ENCODE measurements around the gene CC2D2A.

The CC2D2A gene

DNA sequence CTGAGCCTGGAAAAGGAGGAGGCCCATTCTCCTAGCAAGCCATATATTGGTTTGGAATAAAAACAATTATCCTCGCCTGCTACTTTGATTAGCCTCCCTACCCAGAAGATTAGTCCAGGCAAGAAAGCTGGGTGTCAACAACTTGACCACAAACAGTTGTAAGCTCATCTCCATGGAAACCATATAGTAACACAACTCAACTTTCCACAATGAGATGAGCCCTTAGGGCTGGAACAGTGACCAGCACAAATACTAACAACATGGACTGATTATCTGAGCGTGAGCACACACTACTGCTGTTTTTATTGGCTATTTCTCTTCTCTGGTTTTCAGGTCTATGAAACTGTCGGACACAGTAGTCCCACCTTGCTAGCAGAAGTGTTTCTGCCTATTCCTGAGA, 80.8 kb downstream of the CC2D2A start:
- Histone ChIP-seq H3K9ac (ENCODE audit: low read length) (no peak overlapping the region), H3K4me3 (ENCODE audit: insufficient read depth, low read length, poor library complexity, severe bottlenecking) (no peak overlapping the region), H2AFZ (ENCODE audit: low read depth, low read length, severe bottlenecking) (no peak overlapping the region), H3K9me3 (ENCODE audit: insufficient read depth, low read length) (no peaks in the 10 kb centered on the region), H4K20me1 (ENCODE audit: low read depth, low read length) (no peaks in the 10 kb centered on the region), H3K27me3 (ENCODE audit: low read length) (no peaks in the 10 kb centered on the region), H3K79me2 (ENCODE audit: insufficient read depth, low read length) (no peaks in the 10 kb centered on the region), H3K27ac (ENCODE audit: low read depth, low read length) (no peak overlapping the region), H3K36me3 (ENCODE audit: low read length) (no peaks in the 10 kb centered on the region), H3F3A (ENCODE audit: insufficient read depth) (no peaks in the 10 kb centered on the region), H3K4me2 (ENCODE audit: low read depth, low read length, poor library complexity, severe bottlenecking) (no peak overlapping the region), H3K9me2 (replicated peaks; ENCODE audit: insufficient read depth, low read length) (no peaks in the 10 kb centered on the region)
- TF ChIP-seq, protein P1, sequence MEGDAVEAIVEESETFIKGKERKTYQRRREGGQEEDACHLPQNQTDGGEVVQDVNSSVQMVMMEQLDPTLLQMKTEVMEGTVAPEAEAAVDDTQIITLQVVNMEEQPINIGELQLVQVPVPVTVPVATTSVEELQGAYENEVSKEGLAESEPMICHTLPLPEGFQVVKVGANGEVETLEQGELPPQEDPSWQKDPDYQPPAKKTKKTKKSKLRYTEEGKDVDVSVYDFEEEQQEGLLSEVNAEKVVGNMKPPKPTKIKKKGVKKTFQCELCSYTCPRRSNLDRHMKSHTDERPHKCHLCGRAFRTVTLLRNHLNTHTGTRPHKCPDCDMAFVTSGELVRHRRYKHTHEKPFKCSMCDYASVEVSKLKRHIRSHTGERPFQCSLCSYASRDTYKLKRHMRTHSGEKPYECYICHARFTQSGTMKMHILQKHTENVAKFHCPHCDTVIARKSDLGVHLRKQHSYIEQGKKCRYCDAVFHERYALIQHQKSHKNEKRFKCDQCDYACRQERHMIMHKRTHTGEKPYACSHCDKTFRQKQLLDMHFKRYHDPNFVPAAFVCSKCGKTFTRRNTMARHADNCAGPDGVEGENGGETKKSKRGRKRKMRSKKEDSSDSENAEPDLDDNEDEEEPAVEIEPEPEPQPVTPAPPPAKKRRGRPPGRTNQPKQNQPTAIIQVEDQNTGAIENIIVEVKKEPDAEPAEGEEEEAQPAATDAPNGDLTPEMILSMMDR (IDR thresholded peaks at IDR 0.05; ENCODE audit: insufficient read depth, low read length, poor library complexity, severe bottlenecking) = no peak

GRCh38 chr4:15551740-15552446, 82.2 kb downstream of the CC2D2A start:
- H4K20me1 ChIP-seq (ENCODE audit: low read depth, low read length) = no peaks in the 10 kb centered on the region
- no peak overlapping the region for H2AFZ ChIP-seq (ENCODE audit: low read depth, low read length, severe bottlenecking)
- H3K4me3 ChIP-seq (ENCODE audit: insufficient read depth, low read length, poor library complexity, severe bottlenecking) = no peak overlapping the region
- no peaks in the 10 kb centered on the region for H3K27me3 ChIP-seq (ENCODE audit: low read length)
- H3K9ac ChIP-seq (ENCODE audit: low read length) = no peak overlapping the region
- H3K79me2 ChIP-seq (ENCODE audit: insufficient read depth, low read length) = no peaks in the 10 kb centered on the region
- no peaks in the 10 kb centered on the region for H3K9me3 ChIP-seq (ENCODE audit: insufficient read depth, low read length)
- H3K27ac ChIP-seq (ENCODE audit: low read depth, low read length) = no peak overlapping the region
- no peaks in the 10 kb centered on the region for H3K36me3 ChIP-seq (ENCODE audit: low read length)
- H3F3A ChIP-seq (ENCODE audit: insufficient read depth) = no peaks in the 10 kb centered on the region
- TF ChIP-seq, protein P1 (IDR thresholded peaks at IDR 0.05; ENCODE audit: insufficient read depth, low read length, poor library complexity, severe bottlenecking) = no peak
- no peak for TF ChIP-seq EZH2phosphoT487 (conservative IDR thresholded peaks at IDR 0.05; ENCODE audit: low read length)
- no peak overlapping the region for H3K4me2 ChIP-seq (ENCODE audit: low read depth, low read length, poor library complexity, severe bottlenecking)
- no peaks in the 10 kb centered on the region for H3K9me2 ChIP-seq (replicated peaks; ENCODE audit: insufficient read depth, low read length)

DNA sequence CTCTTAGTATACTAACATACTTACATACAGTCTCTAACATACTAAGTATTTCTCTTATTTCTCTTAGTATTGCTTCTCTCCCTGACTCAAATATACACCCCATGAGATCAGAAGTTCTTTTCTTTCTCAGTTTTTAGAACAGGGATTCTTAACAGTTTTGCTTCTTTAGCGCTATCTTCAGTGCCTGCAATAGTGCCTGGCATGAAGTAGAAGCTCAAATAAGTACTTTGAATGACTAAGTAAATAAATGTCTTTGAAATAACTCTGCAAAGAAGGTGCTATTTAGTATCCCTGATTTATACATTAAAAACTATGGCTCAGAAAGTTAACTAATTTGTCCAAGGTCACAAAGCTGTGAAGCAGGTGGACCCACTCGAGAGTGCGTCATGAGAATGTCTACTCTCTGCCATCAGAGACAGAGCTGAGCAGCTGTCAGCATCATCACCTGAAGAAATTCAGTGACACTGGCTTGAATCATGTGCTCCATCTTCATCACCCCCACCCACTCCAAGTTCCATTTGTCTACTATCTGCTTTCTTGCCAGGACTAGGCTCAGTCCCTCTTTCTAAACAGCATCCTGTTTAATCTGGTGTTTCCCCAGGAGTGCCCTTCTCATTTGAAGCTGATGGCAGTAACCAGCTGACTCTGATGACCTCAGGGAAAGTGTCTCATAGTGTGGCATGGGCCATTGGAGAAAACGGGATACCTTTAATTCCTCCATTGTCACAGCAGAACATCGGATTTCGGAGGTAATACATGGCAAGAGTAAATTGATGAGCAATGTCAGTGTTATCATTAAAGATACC, 83.1 kb downstream of the CC2D2A start:
- no peaks in the 10 kb centered on the region for H3K9me3 ChIP-seq (ENCODE audit: insufficient read depth, low read length)
- H3K27me3 ChIP-seq (ENCODE audit: low read length) = no peaks in the 10 kb centered on the region
- H2AFZ ChIP-seq (ENCODE audit: low read depth, low read length, severe bottlenecking) = no peak overlapping the region
- H4K20me1 ChIP-seq (ENCODE audit: low read depth, low read length) = no peaks in the 10 kb centered on the region
- no peaks in the 10 kb centered on the region for H3K79me2 ChIP-seq (ENCODE audit: insufficient read depth, low read length)
- H3K4me2 ChIP-seq (ENCODE audit: low read depth, low read length, poor library complexity, severe bottlenecking) = no peak overlapping the region
- no peak overlapping the region for H3K9ac ChIP-seq (ENCODE audit: low read length)
- H3K36me3 ChIP-seq (ENCODE audit: low read length) = no peaks in the 10 kb centered on the region
- H3K4me3 ChIP-seq (ENCODE audit: insufficient read depth, low read length, poor library complexity, severe bottlenecking) = no peak overlapping the region
- TF ChIP-seq EZH2phosphoT487 (conservative IDR thresholded peaks at IDR 0.05; ENCODE audit: low read length) = no peak
- TF ChIP-seq, protein P1 (IDR thresholded peaks at IDR 0.05; ENCODE audit: insufficient read depth, low read length, poor library complexity, severe bottlenecking) = no peak
- H3K9me2 ChIP-seq (replicated peaks; ENCODE audit: insufficient read depth, low read length) = no peaks in the 10 kb centered on the region
- H3K27ac ChIP-seq (ENCODE audit: low read depth, low read length) = no peak overlapping the region
- H3F3A ChIP-seq (ENCODE audit: insufficient read depth) = no peaks in the 10 kb centered on the region
